Suprapubic skin (tissue), 3 donors: ENCODE data around the gene RUSF1.

Experiments
- CTCF ChIP-seq, 2 donors: fragments of 200-600 bp in 1 of 2; fragments of 450-650 bp in 1 of 2; sonication (generic) in 1 of 2; IDR thresholded peaks; one replicate each; pipeline ENCODE4 v1.5.1; 2016 to 2019; ENCODE audit warnings: antibody characterized with exemption in 2 of 2, mild to moderate bottlenecking in 1 of 2, moderate library complexity in 1 of 2
- POLR2AphosphoS5 ChIP-seq, 3 donors: sonication (generic); formaldehyde crosslinking; IDR thresholded peaks; one replicate each; pipeline ENCODE4 v1.6.1; 2017; ENCODE audit warnings: antibody characterized with exemption in 3 of 3

- TF ChIP-seq POLR2AphosphoS5 (IDR thresholded peaks at IDR 0.05) (no peak), CTCF (IDR thresholded peaks at IDR 0.05) (no peak)
Measured at GRCh38 chr16:31478956-31479355, 29.2 kb downstream of the RUSF1 start.
